ENCODE measurements around the gene HDAC9. TPM values are rescaled to one million over a fixed set of nuclear protein-coding genes. Genes with fewer than 3 reads are reported as not detected.

The HDAC9 gene
- total and polyA plus RNA-seq, 4 donors, result 2.2 to 41.0 (median 4.1) TPM

- DNase-seq (no peak), ATAC-seq (ENCODE audit: insufficient read depth, low FRiP score) (peak; percentile 48)
- WGBS, 2 donors, result 80 to 92% methylated on average over 5 of the region's 5 CpGs
- Histone ChIP-seq H3K9ac (ENCODE audit: insufficient read depth in 1 of 2, low read length in 2 of 2) (no peak overlapping the region), H3K36me3 (ENCODE audit: control insufficient read depth in 4 of 4, insufficient read depth in 4 of 4, low read length in 4 of 4) (no peaks in the 10 kb centered on the region), H3K4me3 (no peak overlapping the region), H3K4me1 (ENCODE audit: control insufficient read depth in 5 of 5, insufficient read depth in 5 of 5, low read length in 5 of 5) (peaks cover 0 to 7% (median 0%) of the 10 kb centered on the region in 5 donors), H3K27ac (ENCODE audit: low read depth in 1 of 2, low read length in 1 of 2) (peak overlapping the region in 1 of 2 donors; percentile 60), H3K9me3 (ENCODE audit: control insufficient read depth in 4 of 4, insufficient read depth in 3 of 4, low read length in 3 of 4) (no peaks in the 10 kb centered on the region), H3K27me3 (ENCODE audit: control insufficient read depth in 3 of 3, insufficient read depth in 3 of 3, low read length in 2 of 3) (no peaks in the 10 kb centered on the region)
- no peak for TF ChIP-seq CTCF (IDR thresholded peaks at IDR 0.05; ENCODE audit: control extremely low read depth, extremely low read depth)
These were observed 25.1 kb downstream of the HDAC9 start for GRCh38 chr7:18520450-18521235.

GRCh38 chr7:18521236-18521589 is 25.7 kb downstream of the HDAC9 start:
- H3K27ac ChIP-seq (ENCODE audit: low read depth in 1 of 2, low read length in 1 of 2), result no peak overlapping the region
- no peak for TF ChIP-seq CTCF (IDR thresholded peaks at IDR 0.05; ENCODE audit: control extremely low read depth, extremely low read depth)
- no peak overlapping the region for H3K9ac ChIP-seq (ENCODE audit: insufficient read depth in 1 of 2, low read length in 2 of 2)
- no peak for ATAC-seq (ENCODE audit: insufficient read depth, low FRiP score)
- H3K9me3 ChIP-seq (ENCODE audit: control insufficient read depth in 4 of 4, insufficient read depth in 3 of 4, low read length in 3 of 4), result no peaks in the 10 kb centered on the region
- 88 to 91% methylated on average over 3 of the region's 3 CpGs for WGBS, 2 donors
- peaks cover 0 to 9% (median 0%) of the 10 kb centered on the region in 5 donors for H3K4me1 ChIP-seq (ENCODE audit: control insufficient read depth in 5 of 5, insufficient read depth in 5 of 5, low read length in 5 of 5)
- no peak overlapping the region for H3K4me3 ChIP-seq
- no peak for DNase-seq
- no peaks in the 10 kb centered on the region for H3K36me3 ChIP-seq (ENCODE audit: control insufficient read depth in 4 of 4, insufficient read depth in 4 of 4, low read length in 4 of 4)
- H3K27me3 ChIP-seq (ENCODE audit: control insufficient read depth in 3 of 3, insufficient read depth in 3 of 3, low read length in 2 of 3), result no peaks in the 10 kb centered on the region

- no peaks in the 10 kb centered on the region for H3K9me3 ChIP-seq (ENCODE audit: control insufficient read depth in 4 of 4, insufficient read depth in 3 of 4, low read length in 3 of 4)
- no peak for TF ChIP-seq CTCF (IDR thresholded peaks at IDR 0.05; ENCODE audit: control extremely low read depth, extremely low read depth)
- no peak overlapping the region for H3K9ac ChIP-seq (ENCODE audit: insufficient read depth in 1 of 2, low read length in 2 of 2)
- no peak overlapping the region for H3K27ac ChIP-seq (ENCODE audit: low read depth in 1 of 2, low read length in 1 of 2)
- no peaks in the 10 kb centered on the region for H3K36me3 ChIP-seq (ENCODE audit: control insufficient read depth in 4 of 4, insufficient read depth in 4 of 4, low read length in 4 of 4)
- ATAC-seq (ENCODE audit: insufficient read depth, low FRiP score) (no peak), DNase-seq (no peak)
- peaks cover 0 to 9% (median 0%) of the 10 kb centered on the region in 5 donors for H3K4me1 ChIP-seq (ENCODE audit: control insufficient read depth in 5 of 5, insufficient read depth in 5 of 5, low read length in 5 of 5)
- H3K4me3 ChIP-seq, result no peak overlapping the region
- no peaks in the 10 kb centered on the region for H3K27me3 ChIP-seq (ENCODE audit: control insufficient read depth in 3 of 3, insufficient read depth in 3 of 3, low read length in 2 of 3)
- 74 to 78% methylated on average over 5 of the region's 5 CpGs for WGBS, 2 donors
These were observed 26.5 kb downstream of the HDAC9 start for GRCh38 chr7:18521945-18522566.
